GM12878 (cell line): ENCODE results near the gene PRR16. TPM values are rescaled to one million over a fixed set of nuclear protein-coding genes. Genes with fewer than 3 reads are reported as not detected.

Source experiments
- ATAC-seq: fragments of 200-7000 bp; cut with Tn5 transposase; 3 replicates; pipeline ENCODE4 v1.9.1; 2020; ENCODE audit warnings: mild to moderate bottlenecking, moderate library complexity
- BruUV-seq: library from RNA; stranded (reverse); fragments of 400-500 nt; replicated peaks from 2 replicates; lab custom pipeline; 2021; lab: Mats Ljungman, UMichigan
- CTCF ChIA-PET: fragments of 300-600 bp; sonication (Branson Sonifier 250); formaldehyde crosslinking; extraction: SDS; loops from one replicate; lab custom pipeline; 2021; ENCODE audit warnings: inconsistent platforms; lab: Yijun Ruan, JAX
- POLR2A ChIA-PET: fragments of 350-600 bp; formaldehyde crosslinking; extraction: SDS; loops from one replicate; lab custom pipeline; 2021; ENCODE audit warnings: inconsistent platforms; lab: Charles Lee
- RAD21 ChIA-PET: fragments of 300-600 bp; sonication (Branson Sonifier 250); formaldehyde crosslinking; loops from one replicate; lab custom pipeline; 2023; ENCODE audit warnings: antibody characterized with exemption; ENCODE audit not compliant: unreplicated experiment; lab: Charles Lee
- SMC1A ChIA-PET: fragments of 300-600 bp; sonication (Branson Sonifier 250); formaldehyde crosslinking; loops from one replicate; lab custom pipeline; 2023; ENCODE audit not compliant: unreplicated experiment, uncharacterized antibody; lab: Charles Lee
- DNase-seq: peaks from one replicate; pipeline ENCODE4 v3.0.0-alpha.2; 2011; ENCODE audit warnings: low read depth, low spot score
- FAIRE-seq: peaks from 3 replicates; lab custom pipeline; 2011; peaks lifted over from hg19 to GRCh38; lab: Jason Lieb, UNC
- H2AFZ ChIP-seq: 2 replicates; pipeline ENCODE4 v1.6.0; 2011; ENCODE audit warnings: low read depth, low read length, control low read depth; ENCODE audit not compliant: control insufficient read depth
- H3K27ac ChIP-seq: 2 replicates; pipeline ENCODE4 v1.5.1; 2011; ENCODE audit warnings: control low read depth; ENCODE audit not compliant: control insufficient read depth, insufficient read depth
- H3K27me3 ChIP-seq, 2 experiments: replicated peaks in 1 of 2; 2 replicates each; pipeline versions ENCODE4 v1.6.0 to v1.6.1; 2011; ENCODE audit warnings: low read length in 1 of 2; ENCODE audit not compliant: control insufficient read depth in 2 of 2, insufficient read depth in 2 of 2
- H3K36me3 ChIP-seq, 2 experiments: 2 replicates each; pipeline ENCODE4 v1.5.1; 2011; ENCODE audit warnings: low read length in 1 of 2; ENCODE audit not compliant: control insufficient read depth in 2 of 2, insufficient read depth in 2 of 2
- H3K4me1 ChIP-seq: 2 replicates; pipeline ENCODE4 v1.6.1; 2011; ENCODE audit warnings: mild to moderate bottlenecking, low read length, moderate library complexity, mixed read lengths; ENCODE audit not compliant: control insufficient read depth, insufficient read depth
- H3K4me2 ChIP-seq: 2 replicates; pipeline ENCODE4 v1.6.0; 2011; ENCODE audit warnings: control low read depth; ENCODE audit not compliant: control insufficient read depth, insufficient read depth
- H3K4me3 ChIP-seq: fragments of 200-600 bp; sonication (generic); 2 replicates; pipeline ENCODE4 v1.5.1; 2016
- H3K79me2 ChIP-seq: 2 replicates; pipeline ENCODE4 v1.6.0; 2011; ENCODE audit warnings: low read length; ENCODE audit not compliant: control insufficient read depth, insufficient read depth
- H3K9ac ChIP-seq: 2 replicates; pipeline ENCODE4 v1.8.0; 2011; ENCODE audit warnings: low read length, control low read depth, mixed read lengths; ENCODE audit not compliant: control insufficient read depth, insufficient read depth
- H3K9me3 ChIP-seq: replicated peaks from 3 replicates; pipeline ENCODE4 v1.5.1; 2011; ENCODE audit warnings: mild to moderate bottlenecking, low read length; ENCODE audit not compliant: control insufficient read depth, insufficient read depth
- H4K20me1 ChIP-seq: 2 replicates; pipeline ENCODE4 v1.6.0; 2011; ENCODE audit not compliant: control insufficient read depth, insufficient read depth
- E4F1 ChIP-seq: fragments of 450-650 bp; IDR thresholded peaks from 2 replicates; pipeline ENCODE4 v1.6.1; 2018; ENCODE audit warnings: borderline replicate concordance, mild to moderate bottlenecking; ENCODE audit not compliant: partially characterized antibody
- FOXM1 ChIP-seq: IDR thresholded peaks from 2 replicates; pipeline ENCODE4 v1.6.1; 2012; ENCODE audit warnings: low read depth, mild to moderate bottlenecking, inconsistent platforms, low read length, moderate library complexity
- HDAC2 ChIP-seq: fragments of 200-600 bp; sonication (generic); IDR thresholded peaks from 2 replicates; pipeline ENCODE4 v1.6.1; 2017
- IKZF1 ChIP-seq: fragments of 450-650 bp; conservative IDR thresholded peaks from 2 replicates; pipeline ENCODE4 v1.6.1; 2017; ENCODE audit warnings: antibody characterized with exemption, mild to moderate bottlenecking
- LARP7 ChIP-seq: fragments of 450-650 bp; IDR thresholded peaks from 2 replicates; pipeline ENCODE4 v1.6.1; 2017; ENCODE audit warnings: mild to moderate bottlenecking
- PAX8 ChIP-seq: fragments of 450-650 bp; IDR thresholded peaks from 2 replicates; pipeline ENCODE4 v1.6.1; 2017; ENCODE audit warnings: mild to moderate bottlenecking, moderate library complexity
- PBX3 ChIP-seq: IDR thresholded peaks from 2 replicates; pipeline ENCODE4 v1.6.1; 2011; ENCODE audit warnings: mild to moderate bottlenecking, low read depth, low read length, moderate library complexity; ENCODE audit not compliant: insufficient replicate concordance
- RB1 ChIP-seq: fragments of 450-650 bp; formaldehyde crosslinking; IDR thresholded peaks from 2 replicates; pipeline ENCODE4 v1.6.1; 2017; ENCODE audit warnings: mild to moderate bottlenecking, borderline replicate concordance
- RFX5 ChIP-seq: IDR thresholded peaks from 2 replicates; pipeline ENCODE4 v1.6.1; 2011; ENCODE audit warnings: low read depth, low read length, improper control_type of control experiment
- STAT3 ChIP-seq: IDR thresholded peaks from 2 replicates; pipeline ENCODE4 v1.6.1; 2011; ENCODE audit warnings: low read depth, low read length, improper control_type of control experiment
- ZBTB33 ChIP-seq: fragments of 450-650 bp; IDR thresholded peaks from 2 replicates; pipeline ENCODE4 v1.6.1; 2017; ENCODE audit warnings: mild to moderate bottlenecking
- WGBS: methylation state at CpG from one replicate; pipeline ENCODE4 v1.1.6; 2016; ENCODE audit warnings: low lambda C conversion rate; ENCODE audit not compliant: insufficient replicate concordance, insufficient coverage; ENCODE audit errors: missing lambda C conversion rate; 5-methylcytosine and 5-hydroxymethylcytosine counted together
- in situ Hi-C: fragments of 300-500 bp; cut with MboI; formaldehyde crosslinking; loops from 9 replicates; pipeline ENCODE4 v1.14.3; 2018; ENCODE audit warnings: mixed read lengths
- intact Hi-C: fragments of 100-400 bp; cut with micrococcal nuclease; formaldehyde crosslinking; loops from one replicate; pipeline ENCODE4 v1.14.2; 2022; ENCODE audit not compliant: unreplicated experiment
- polyA plus RNA-seq, 11 experiments: library from polyadenylated mRNA; depleted of rRNA in 4 of 11; unstranded in 6 of 11; stranded (reverse) in 5 of 11; fragments of >200 nt; fragmentation: Nextera tagmentation in 4 of 11; fragmentation: Illumina TruSeq in 1 of 11; extraction: Ambion mirVana in 4 of 11; extraction: Trizol in 1 of 11; gene quantifications; 1 replicate in 1 of 11; 2 replicates in 10 of 11; pipeline versions ENCODE4 v1.2.1 to v1.2.3, GENCODE V29; 2011 to 2016; ENCODE audit warnings: inconsistent platforms in 2 of 11, missing spikeins in 2 of 11, low read depth in 1 of 11
- total RNA-seq, 4 experiments: library from RNA; depleted of rRNA in 3 of 4; stranded (reverse); fragments of >200 nt in 3 of 4; fragmentation: Illumina TruSeq in 1 of 4; extraction: Trizol in 1 of 4; gene quantifications; 2 replicates each; pipeline versions ENCODE4 v1.2.1 to v1.2.3, GENCODE V29; 2013 to 2021

Gene PRR16
- total and polyA plus RNA-seq, 10 of the 15 experiments (the other 5 are each of a cell fraction or from before 2014, with no cell fraction given) = not detected

GRCh38 chr5:120690621-120691407, 226.7 kb downstream of the PRR16 start:
- ATAC-seq = no peak
- SMC1A ChIA-PET = no interaction called here

More at GRCh38 chr5:120690621-120691407, 226.7 kb downstream of the PRR16 start:
- no peak overlapping the region for H3K4me3 ChIP-seq
- no peaks in the 10 kb centered on the region for H3K36me3 ChIP-seq
- intact Hi-C loops = no loop called here
- H3K4me2 ChIP-seq = no peak overlapping the region
- DNase-seq (no peak), FAIRE-seq (no peak)
- H3K9me3 ChIP-seq = no peaks in the 10 kb centered on the region; the same call in 2 of the 3 replicates
- TF ChIP-seq HDAC2 = no peak
- TF ChIP-seq LARP7 = no peak
- no peak for TF ChIP-seq PAX8
- no peak for TF ChIP-seq ZBTB33
- no peak for TF ChIP-seq RB1
- no peak for TF ChIP-seq IKZF1
- TF ChIP-seq STAT3 = no peak
- no peak for TF ChIP-seq FOXM1
- TF ChIP-seq RFX5 = no peak
- TF ChIP-seq PBX3 = no peak
- no peak for TF ChIP-seq E4F1
- ChIA-PET RAD21 (no interaction called here), CTCF (no interaction called here), POLR2A (no interaction called here)
- no peak overlapping the region for H2AFZ ChIP-seq
- no peaks in the 10 kb centered on the region for H3K4me1 ChIP-seq
- H4K20me1 ChIP-seq = no peaks in the 10 kb centered on the region
- H3K27ac ChIP-seq = no peak overlapping the region
- H3K27me3 ChIP-seq = no peaks in the 10 kb centered on the region
- no peak overlapping the region for H3K9ac ChIP-seq
- in situ Hi-C loops = no loop called here
- 31% methylated on average over 9 of the region's 9 CpGs for WGBS
- no TSS peak for BruUV-seq
- H3K79me2 ChIP-seq = no peaks in the 10 kb centered on the region
